H4 (cell line): ENCODE data around the gene URB2. TPM values are rescaled to one million over a fixed set of nuclear protein-coding genes. Genes with fewer than 3 reads are reported as not detected.
A peak's percentile ranks its signal among the peaks of the same experiment; 100 is the strongest.
"Not testable (repeated sequence)": the region's sequence is repeated elsewhere in the genome, so short reads cannot be mapped to it uniquely, and the experiment has no call there.

Experiments
- DNase-seq: peaks from one replicate; pipeline ENCODE4 v3.0.0-alpha.2; 2015; ENCODE audit warnings: low spot score
- total RNA-seq: library from RNA; depleted of rRNA; stranded (reverse); fragments of >200 nt; shearing (Covaris generic); gene quantifications from 2 replicates; pipeline ENCODE4 v1.2.3, GENCODE V29; 2014; rRNA removed

URB2 gene
- total RNA-seq, 1 experiment from 2014 or later, result 7.9 TPM

DNA sequence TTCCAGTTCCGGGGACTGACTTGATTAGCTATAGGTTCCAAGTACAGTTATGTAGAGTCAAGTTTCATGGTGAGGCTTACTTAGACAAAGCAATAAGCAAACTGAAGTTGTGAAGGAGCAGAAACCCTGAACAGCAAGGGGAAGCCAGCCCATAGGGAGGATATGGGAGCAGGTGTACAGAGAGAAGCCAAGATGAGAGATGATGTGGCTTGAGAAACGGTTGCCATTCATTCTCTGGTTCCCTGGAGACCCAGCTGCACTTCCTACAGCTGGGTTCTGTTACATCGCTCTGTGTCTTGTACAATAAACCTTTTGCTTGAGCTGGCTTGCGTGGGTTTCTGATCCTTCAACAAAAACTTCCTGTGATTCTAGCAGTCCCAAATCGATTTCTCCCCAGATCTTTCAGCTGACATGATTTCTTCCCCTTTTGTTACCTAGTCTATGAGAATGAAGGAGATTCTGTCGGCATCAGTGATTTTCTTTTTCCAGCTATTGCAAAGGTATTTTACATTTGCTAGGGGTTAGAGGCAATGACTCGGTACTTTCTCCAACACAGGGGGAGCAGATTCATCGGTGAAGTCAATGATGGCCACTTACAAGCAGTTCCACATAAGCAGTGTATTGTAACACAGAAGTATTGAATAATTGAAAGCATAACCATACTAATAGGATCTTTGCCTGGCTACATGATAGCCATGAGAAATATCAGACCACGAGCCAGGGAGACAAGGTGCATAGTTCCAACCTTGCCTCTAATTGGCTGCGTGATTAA, 67.3 kb downstream of the URB2 start:
- no peak for DNase-seq

DNA sequence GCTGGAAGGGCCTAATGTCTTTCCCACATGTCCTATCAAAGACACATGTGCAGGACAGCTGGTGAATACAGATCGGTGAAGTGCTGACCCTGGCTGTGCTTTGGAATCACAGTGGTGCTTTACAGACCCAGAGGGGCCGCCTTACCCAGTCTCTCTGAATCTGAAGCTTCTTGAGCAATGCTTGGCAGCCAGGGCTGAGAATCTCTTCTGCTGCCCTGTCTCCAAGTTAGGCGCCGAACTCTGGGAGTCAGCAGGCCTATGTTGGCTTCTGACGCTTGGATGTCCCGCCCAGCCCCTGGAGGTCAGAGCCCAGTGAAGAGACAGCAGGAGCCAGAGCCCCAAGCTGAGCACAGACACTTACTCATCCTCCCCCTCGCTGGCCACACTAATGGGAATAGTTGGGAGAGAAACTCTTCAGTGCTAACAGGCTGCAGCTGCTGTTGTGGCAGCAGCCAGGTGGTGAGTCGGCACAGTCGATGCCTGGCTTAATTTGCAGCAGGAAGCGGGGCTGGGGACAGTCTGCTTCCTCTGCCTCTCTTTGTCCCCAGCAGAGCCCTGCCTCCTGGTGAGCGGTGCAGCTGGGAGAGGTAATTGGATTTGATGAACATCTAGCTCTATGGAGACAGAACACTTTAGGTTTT, 68.1 kb downstream of the URB2 start:
- DNase-seq, result peak; percentile 59

DNA sequence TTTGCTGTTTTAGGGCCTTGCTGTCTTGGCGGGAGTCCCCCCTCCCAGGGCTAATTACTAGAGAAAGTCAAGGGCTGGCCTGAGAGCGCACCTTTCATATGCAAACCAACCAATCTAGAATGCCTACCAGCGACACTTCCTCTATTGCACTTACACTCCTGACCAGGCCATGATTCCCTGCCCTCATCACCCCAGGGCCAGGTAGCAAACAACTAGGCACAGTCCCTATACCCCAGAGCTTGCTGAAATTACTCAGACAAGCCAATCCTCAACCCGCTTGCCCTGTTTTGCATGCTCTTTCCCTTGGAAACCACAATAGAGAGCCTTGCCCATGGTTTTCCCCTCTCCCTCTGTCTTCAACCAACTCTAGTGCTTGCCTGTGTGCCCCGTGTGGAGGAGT, 70.3 kb downstream of the URB2 start:
- DNase-seq, result no peak

DNA sequence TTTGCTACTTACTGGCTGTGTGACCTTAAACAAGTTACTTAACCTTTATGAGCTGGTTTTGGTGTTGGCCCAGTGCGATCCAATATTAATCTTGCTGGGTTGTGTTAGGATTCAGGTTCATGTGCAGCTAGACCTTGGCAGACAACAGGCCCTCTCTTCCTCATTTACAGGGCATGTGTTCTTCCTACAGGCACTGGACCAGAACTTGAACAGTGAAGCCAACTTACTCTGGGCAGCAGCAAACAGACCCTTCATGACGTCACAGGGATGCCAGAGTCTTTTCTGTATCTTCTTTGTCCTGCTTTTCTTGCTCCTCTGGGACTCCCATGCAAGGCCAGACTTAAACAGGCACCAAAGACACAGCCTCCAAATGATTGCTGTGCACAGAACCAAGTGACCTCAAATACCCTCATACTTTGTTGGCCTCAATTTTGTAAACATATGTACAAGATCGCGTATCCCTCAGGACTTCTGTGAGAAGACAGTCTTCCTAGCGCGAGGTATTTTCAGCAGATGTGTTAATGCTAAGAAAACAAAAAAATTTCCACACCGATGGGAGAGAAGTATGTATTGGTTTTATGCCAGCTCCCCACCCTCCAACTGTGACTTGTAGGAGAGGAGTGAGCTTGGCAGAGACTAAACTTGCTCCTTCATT, 73.7 kb downstream of the URB2 start:
- peak; percentile 50 for DNase-seq

DNA sequence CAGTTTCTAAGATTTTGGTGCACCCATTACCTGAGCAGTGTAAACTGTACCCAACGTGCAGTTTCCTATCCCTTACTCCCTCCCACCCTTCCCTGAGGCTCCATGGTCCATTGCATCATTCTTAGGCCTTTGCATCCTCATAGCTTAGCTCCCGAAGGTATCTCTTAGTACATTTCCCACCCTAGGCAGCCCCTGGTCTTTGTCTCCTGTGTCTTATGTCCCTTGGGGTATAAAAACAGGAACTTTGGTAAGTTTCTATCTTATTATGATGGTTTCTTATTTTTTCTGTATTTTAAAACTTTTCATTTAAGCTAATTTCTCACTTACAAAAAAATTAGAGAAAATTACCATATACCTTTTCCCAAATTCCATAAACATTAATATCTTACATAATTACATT, 78.1 kb downstream of the URB2 start:
- DNase-seq, result no peak

DNA sequence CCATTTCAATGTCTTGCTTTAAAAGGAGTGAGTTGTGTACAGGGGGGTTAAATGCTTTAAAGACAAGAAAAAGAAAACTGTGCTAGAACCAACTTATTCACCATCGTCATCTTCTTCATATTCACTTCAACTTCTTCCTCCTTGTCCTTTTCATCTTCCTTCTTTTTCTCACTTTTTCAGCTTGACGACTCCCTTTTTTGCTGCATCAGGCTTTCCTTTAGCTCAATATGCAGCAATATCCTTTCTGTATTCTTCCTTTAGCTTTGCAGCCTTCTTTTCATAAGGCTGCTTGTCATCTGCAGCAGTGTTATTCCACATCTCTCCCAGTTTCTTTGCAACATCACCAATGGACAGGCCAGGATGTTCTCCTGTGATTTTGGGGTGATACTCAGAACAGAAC, 79.1 kb downstream of the URB2 start:
- DNase-seq, result not testable (repeated sequence)

DNA sequence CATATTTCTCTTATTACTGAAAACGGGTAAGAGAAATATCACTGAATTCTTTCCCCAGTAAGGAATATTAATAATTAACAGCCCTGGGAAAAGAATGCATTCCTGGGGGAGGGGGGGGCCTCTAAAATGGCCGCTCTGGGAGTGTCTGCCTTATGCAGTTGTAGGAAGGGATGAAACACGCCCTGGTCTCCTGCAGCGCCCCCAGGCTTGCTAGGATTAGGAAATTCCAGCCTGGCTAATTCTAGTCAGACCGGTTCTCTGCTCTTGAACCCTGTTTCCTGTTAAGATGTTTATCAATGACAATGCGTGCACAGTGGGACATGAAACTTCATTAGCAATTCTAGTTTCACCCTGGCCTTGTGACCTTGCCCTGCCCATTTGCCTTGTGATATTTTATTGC, 81.1 kb downstream of the URB2 start:
- DNase-seq, result not testable (repeated sequence)

DNA sequence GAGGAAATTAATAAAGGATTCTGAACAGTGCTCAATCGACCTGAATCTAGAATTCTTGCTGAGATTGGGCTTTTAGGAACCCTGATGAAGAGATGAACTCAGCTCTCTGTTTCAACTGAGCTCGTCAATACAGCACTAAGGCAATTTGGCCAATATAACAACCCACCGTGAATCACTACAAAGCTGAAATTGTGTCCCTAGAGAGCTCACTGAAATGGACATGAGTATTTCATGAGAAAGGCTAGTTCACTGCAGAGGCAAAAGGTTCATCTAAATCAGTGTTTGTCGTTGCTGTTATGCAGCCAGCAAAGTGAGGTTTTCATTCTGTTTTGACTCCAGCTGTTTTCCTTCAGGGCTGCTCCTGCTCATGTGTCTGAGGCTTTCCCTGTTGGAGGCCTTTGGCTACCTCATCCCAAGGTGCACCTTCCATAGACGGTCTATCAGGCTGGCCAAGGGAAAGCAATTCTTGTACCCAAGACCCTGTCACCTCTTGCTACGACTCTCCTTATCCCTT, 83.5 kb downstream of the URB2 start:
- no peak for DNase-seq

Other genes with a start within 250 kb of the URB2 start
- not detected in 2 replicates for gene ACTA1, start 192.2 kb upstream of the URB2 start, total RNA-seq
- gene NUP133, start 117.9 kb upstream of the URB2 start, total RNA-seq, result 29.6 and 32.6 TPM in 2 replicates
- gene ABCB10, start 67.5 kb upstream of the URB2 start, total RNA-seq, result 8.9 and 13.6 TPM in 2 replicates
- gene TAF5L, start 125 bp upstream of the URB2 start, total RNA-seq, result 10.7 and 13.9 TPM in 2 replicates